ENCODE results near the gene MARK3.

Gene MARK3

GRCh38 chr14:103492156-103492925 lies 107.1 kb downstream of the MARK3 start:
- H3K4me3 ChIP-seq (ENCODE audit: low read depth, low read length): no peak overlapping the region
- no peak for DNase-seq (ENCODE audit: low read depth)
- TF ChIP-seq CTCF (IDR thresholded peaks at IDR 0.05; ENCODE audit: insufficient read depth, low read depth, low read length, missing control alignments): no peak

- no peak overlapping the region for H3K4me3 ChIP-seq (ENCODE audit: low read depth, low read length)
- DNase-seq (ENCODE audit: low read depth): no peak
- TF ChIP-seq CTCF (IDR thresholded peaks at IDR 0.05; ENCODE audit: insufficient read depth, low read depth, low read length, missing control alignments): no peak
These were observed 110.6 kb downstream of the MARK3 start for GRCh38 chr14:103495854-103496253.

GRCh38 chr14:103496776-103497175 lies 111.6 kb downstream of the MARK3 start:
- no peak for TF ChIP-seq CTCF (IDR thresholded peaks at IDR 0.05; ENCODE audit: insufficient read depth, low read depth, low read length, missing control alignments)
- DNase-seq (ENCODE audit: low read depth): no peak
- H3K4me3 ChIP-seq (ENCODE audit: low read depth, low read length): no peak overlapping the region

- no peak for DNase-seq (ENCODE audit: low read depth)
- no peak overlapping the region for H3K4me3 ChIP-seq (ENCODE audit: low read depth, low read length)
- no peak for TF ChIP-seq CTCF (IDR thresholded peaks at IDR 0.05; ENCODE audit: insufficient read depth, low read depth, low read length, missing control alignments)
These were observed 114.5 kb downstream of the MARK3 start for GRCh38 chr14:103499709-103500108.

- peak; percentile 83 for DNase-seq (ENCODE audit: low read depth)
- peak; percentile 95 for TF ChIP-seq CTCF (IDR thresholded peaks at IDR 0.05; ENCODE audit: insufficient read depth, low read depth, low read length, missing control alignments)
- no peak overlapping the region for H3K4me3 ChIP-seq (ENCODE audit: low read depth, low read length)
These were observed 115.2 kb downstream of the MARK3 start for GRCh38 chr14:103500148-103500990.

- no peak for TF ChIP-seq CTCF (IDR thresholded peaks at IDR 0.05; ENCODE audit: insufficient read depth, low read depth, low read length, missing control alignments)
- no peak for DNase-seq (ENCODE audit: low read depth)
- no peak overlapping the region for H3K4me3 ChIP-seq (ENCODE audit: low read depth, low read length)
These were observed 116.0 kb downstream of the MARK3 start for GRCh38 chr14:103501041-103501870.
